Measurements from ENCODE around the gene TMEM175. TPM values are rescaled to one million over a fixed set of nuclear protein-coding genes. Genes with fewer than 3 reads are reported as not detected.

TMEM175 gene
- total RNA-seq, 1 donor from 2014 or later, result 29.3 TPM

DNA sequence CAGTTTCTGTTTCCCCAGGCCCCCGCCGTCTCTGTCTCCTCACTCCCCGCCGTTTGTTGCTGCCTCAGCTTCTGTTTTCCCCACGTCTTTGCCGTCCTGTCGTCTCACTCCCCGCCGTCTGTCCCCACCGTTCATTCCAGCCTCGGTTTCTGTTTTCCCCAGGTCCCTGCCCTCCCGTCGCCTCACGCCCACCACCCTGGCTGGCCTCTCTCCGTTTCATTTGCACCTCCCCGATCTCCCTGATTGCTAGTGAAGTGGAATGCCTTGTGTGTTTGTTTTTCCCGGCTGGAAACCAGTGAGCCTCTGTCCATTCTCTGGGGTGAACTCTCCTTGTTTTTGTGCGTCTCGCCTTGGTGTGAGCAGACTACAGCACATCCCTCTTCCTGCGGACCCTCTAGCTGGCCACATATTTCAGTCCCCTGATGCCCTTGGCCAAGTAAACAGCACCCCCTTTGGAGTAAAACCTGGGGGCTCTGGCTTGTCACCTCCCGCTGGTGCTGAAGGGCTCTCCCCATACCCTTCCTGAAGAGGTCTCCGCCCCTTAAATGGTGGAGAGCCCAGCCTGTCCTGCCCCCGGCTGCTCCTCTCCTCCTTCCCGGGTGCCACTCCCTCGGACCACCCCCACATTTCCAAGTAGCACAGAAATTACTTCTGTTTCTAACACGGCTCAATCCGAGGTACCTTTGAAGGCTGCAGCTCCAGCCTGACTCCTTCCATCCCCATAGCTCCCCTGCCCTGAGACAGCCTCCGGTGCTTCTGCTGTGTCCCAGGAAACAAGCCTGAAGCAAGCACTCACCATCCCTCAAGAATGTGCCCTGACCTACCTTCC is 13.2 kb downstream of the TMEM175 start:
- DNase-seq (ENCODE audit: extremely low read depth, low read depth, low spot score), result no peak

DNA sequence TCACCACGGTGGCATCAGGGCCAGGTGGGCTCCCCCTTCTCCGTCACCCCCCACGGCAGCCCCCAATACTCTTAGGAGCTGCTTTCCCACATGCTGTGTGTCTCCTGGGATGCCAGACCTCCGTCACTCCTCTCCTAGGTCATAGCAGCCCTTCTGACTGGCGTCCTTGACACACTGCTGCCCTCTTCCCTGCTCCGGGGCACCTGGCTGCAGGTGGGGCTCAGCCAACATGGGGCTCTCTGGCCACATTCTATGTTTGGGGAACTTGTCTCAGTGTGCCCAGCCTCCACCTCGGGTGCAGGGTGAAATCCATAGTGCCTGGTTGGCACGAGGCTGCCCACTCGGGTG is 13.8 kb downstream of the TMEM175 start:
- DNase-seq (ENCODE audit: extremely low read depth, low read depth, low spot score), result no peak

GRCh38 chr4:946517-947471 is 14.5 kb downstream of the TMEM175 start:
- no peak for DNase-seq (ENCODE audit: extremely low read depth, low read depth, low spot score)

DNA sequence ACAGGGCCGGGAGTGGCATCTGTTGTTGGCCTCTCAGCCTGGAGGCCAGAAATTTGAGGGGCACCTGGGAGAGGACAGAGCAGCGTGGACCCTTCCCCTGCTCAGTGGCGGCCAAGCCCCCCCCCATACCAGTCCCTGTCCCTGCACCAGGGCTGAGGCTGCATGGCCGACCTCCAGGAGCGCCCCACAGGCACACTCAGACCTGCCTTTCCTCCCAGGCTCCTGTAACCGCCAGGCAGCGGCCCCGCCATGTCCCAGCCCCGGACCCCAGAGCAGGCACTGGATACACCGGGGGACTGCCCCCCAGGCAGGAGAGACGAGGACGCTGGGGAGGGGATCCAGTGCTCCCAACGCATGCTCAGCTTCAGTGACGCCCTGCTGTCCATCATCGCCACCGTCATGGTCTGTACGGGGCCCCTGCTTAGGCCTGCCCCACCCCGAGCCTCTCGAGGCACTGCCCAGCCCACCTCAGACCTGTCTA is 15.3 kb downstream of the TMEM175 start:
- DNase-seq (ENCODE audit: extremely low read depth, low read depth, low spot score), result no peak

DNA sequence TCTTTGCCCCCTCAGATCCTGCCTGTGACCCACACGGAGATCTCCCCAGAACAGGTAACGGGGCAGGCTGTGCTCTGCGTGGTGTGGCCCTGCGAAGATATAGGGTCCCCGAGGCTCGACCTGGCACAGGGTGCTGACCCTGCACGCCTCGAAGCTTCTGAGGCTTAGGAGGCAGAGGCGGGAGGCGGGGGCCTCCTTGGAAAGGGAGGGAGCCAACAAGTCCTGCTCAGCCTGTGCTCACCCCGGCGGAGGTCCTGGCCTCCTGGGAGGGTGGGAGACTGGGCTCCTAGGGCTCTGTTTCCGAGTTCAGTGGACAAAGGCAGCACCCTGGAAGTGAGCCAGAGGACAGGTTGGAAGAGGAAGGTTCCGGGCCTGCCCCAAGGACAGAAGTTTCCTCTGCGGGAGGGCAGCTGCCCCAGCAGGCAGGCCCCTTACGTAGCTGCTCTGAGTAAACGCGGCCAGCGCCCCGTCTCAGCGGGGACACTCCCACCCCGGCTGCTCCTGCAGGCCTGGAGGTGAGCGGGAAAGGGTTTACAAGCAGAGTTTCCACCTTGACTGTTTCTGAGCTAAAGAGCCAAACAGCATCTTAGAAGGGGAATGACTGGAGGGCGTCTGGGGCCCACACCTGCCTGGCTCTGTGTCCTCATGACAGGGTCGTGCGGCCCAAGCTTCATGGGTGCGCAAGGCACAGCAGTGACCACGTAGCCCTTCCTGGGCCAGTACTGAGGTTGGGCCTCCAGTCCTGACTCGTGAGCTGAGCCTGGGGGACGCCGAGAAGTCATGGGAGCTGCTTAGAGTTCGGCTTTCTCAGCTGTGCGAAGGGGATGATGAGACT is 16.1 kb downstream of the TMEM175 start:
- DNase-seq (ENCODE audit: extremely low read depth, low read depth, low spot score), result no peak

DNA sequence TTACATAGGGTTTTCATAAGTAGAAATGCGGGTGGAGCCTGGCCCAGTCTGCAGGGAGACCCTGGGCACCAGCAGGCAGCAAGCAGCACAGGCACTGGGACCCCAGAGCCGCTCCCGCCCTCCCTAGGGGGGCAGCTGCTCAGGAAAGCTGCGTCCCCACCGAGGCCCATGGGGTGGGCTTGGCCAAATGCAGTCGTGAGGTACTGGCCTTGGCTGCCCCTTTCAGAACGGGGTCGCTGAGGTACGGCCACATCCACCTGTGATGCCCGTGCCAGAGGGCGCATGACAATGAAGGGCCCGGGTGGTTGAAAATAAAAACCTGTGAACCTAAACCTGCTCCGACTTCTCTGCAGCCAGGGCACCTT is 16.7 kb downstream of the TMEM175 start:
- no peak for DNase-seq (ENCODE audit: extremely low read depth, low read depth, low spot score)

DNA sequence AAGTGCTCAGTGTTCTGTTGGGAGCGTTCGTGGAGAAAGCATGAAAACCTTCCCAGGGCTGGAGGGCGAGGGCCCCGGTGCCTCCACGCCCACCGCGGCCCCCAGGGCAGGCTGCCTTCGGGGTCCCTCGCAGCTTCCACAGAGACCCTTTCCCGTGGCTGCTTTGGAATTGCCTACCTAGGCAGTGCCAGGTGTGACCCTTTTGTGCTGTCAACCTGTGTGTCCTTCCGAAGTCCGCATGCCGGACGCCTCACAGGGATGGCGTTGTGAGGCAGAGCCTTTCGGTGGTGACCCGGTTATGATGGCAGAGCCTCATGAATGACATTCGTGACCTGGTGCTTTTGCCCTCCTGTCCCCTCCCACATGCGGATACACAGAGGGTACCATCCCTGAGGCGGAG is 17.4 kb downstream of the TMEM175 start:
- no peak for DNase-seq (ENCODE audit: extremely low read depth, low read depth, low spot score)

GRCh38 chr4:950136-951020 is 18.1 kb downstream of the TMEM175 start:
- DNase-seq (ENCODE audit: extremely low read depth, low read depth, low spot score), result no peak

DNA sequence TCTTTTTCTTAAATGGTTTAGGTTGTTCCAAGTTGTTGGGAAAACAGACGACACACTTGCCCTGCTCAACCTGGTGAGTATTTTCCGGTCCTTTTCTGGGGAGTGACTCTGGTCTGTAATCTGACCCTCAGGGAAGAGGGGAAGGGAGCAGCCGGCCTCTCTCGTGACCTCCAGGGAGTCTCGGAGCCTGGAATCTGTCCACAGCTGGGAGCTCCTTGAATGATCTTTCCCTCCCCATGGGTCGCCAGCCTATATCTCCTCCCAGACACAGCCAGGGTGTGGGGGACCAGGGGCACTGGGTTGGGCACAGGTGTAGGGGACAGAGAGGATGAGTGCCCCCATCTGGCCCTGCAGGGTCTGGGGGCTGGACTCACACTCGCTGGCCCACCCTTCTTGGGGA is 18.9 kb downstream of the TMEM175 start:
- no peak for DNase-seq (ENCODE audit: extremely low read depth, low read depth, low spot score)

- no peak for DNase-seq (ENCODE audit: extremely low read depth, low read depth, low spot score)
Observed at GRCh38 chr4:951594-952468, 19.6 kb downstream of the TMEM175 start.

DNA sequence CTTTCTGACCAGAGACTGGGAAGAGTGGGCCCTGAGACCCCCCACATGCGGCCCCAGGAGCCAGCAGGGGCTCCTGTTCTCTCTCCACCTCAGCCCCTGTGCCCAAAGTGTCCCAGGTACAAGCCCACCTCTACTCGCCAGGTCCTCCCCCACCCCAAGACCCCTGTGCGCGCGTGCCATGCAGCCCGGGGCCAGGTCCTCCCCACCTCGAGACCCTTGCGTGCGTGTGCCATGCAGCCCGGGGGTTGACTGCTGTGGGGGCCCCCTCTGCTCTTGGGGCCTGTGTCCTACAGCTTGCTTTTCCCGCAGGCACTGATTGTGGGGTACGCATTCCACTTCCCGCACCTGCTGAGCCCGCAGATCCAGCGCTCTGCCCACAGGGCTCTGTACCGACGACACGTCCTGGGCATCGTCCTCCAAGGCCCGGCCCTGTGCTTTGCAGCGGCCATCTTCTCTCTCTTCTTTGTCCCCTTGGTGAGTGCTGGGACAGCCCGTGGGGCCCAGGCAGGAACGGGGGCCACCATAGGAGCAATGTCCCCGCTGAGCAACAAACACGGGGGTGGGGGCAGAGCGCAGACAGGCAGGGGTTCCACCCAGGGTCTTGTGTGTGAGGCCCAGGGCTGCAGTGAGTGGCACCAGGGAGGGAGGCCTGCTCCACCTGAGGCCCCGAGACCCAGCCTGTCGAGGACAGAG is 20.8 kb downstream of the TMEM175 start:
- no peak for DNase-seq (ENCODE audit: extremely low read depth, low read depth, low spot score)

DNA sequence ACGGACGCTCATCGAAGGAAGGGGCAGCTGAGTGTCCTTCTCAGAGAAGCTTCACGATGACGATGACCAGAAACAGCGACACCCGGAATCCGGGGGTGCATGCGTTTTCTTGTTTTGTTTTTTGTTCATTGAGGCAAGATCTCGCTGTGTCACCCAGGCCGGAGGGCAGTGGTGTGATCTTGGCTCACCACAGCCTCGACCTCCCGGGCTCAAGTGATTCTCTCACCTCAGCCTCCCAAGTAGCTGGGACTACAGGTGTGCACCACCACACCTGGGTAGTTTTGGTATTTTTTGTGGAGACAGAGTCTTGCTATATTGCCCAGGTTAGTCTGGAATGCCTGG is 21.3 kb downstream of the TMEM175 start:
- DNase-seq (ENCODE audit: extremely low read depth, low read depth, low spot score), result no peak

GRCh38 chr4:954211-955020 is 22.2 kb downstream of the TMEM175 start:
- no peak for DNase-seq (ENCODE audit: extremely low read depth, low read depth, low spot score)

GRCh38 chr4:955161-955921 is 23.1 kb downstream of the TMEM175 start:
- no peak for DNase-seq (ENCODE audit: extremely low read depth, low read depth, low spot score)

DNA sequence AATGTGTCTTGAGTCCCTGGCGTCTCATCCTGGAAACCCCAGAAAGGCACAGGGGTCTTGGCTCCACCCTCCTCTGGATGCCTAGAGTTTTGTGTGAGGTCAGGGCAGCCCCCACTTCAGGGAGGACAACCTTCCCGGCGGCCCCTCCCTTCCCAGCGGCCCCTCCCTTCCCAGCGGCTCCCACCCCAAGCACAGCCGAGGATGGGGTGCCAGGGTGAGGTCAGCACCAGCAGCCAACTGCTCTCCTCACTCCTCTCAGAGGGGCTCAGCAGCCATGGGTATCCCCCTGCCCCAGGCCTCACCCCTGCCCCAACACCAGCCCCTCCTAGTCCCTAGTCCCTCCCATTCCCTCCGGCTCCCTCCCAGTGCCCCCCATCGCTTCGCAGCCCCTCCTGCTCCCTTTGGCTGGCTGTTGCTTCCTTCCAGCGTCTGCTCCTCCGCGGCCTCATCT is 23.7 kb downstream of the TMEM175 start:
- DNase-seq (ENCODE audit: extremely low read depth, low read depth, low spot score), result no peak

GRCh38 chr4:956531-957230 is 24.4 kb downstream of the TMEM175 start:
- no peak for DNase-seq (ENCODE audit: extremely low read depth, low read depth, low spot score)

Measured in glomerular endothelial cell (primary cell).